Chondrocyte (in vitro differentiated cells): ENCODE results near the gene MAPK8IP3. TPM values are rescaled to one million over a fixed set of nuclear protein-coding genes. Genes with fewer than 3 reads are reported as not detected.
A peak's percentile ranks its signal among the peaks of the same experiment; 100 is the strongest.

ENCODE experiments used
- DNase-seq: peaks from one replicate; pipeline ENCODE4 v3.0.0; 2021; ENCODE audit warnings: mixed read lengths, low spot score
- H3K27ac Mint-ChIP-seq: one replicate; pipeline ENCODE4 v1.8.0; 2021; ENCODE audit warnings: mild to moderate bottlenecking, moderate library complexity, mixed read lengths; ENCODE audit not compliant: unreplicated experiment
- H3K27me3 Mint-ChIP-seq: 2 replicates; pipeline ENCODE4 v1.8.0; 2021; ENCODE audit warnings: low read depth, mixed read lengths
- H3K36me3 Mint-ChIP-seq: 2 replicates; pipeline ENCODE4 v1.8.0; 2021; ENCODE audit warnings: low read depth, mixed read lengths
- H3K4me1 Mint-ChIP-seq: 2 replicates; pipeline ENCODE4 v1.8.0; 2021; ENCODE audit warnings: low read depth, mild to moderate bottlenecking, mixed read lengths
- H3K4me3 Mint-ChIP-seq: one replicate; pipeline ENCODE4 v1.8.0; 2021; ENCODE audit warnings: mild to moderate bottlenecking, moderate library complexity, mixed read lengths; ENCODE audit not compliant: unreplicated experiment
- H3K9me3 Mint-ChIP-seq: 2 replicates; pipeline ENCODE4 v1.8.0; 2021; ENCODE audit warnings: low read depth, mixed read lengths
- CTCF ChIP-seq: fragments of 200-600 bp; sonication (generic); IDR thresholded peaks from 2 replicates; pipeline ENCODE4 v1.5.0; 2021; ENCODE audit warnings: antibody characterized with exemption, mild to moderate bottlenecking, moderate library complexity
- total RNA-seq: library from RNA; stranded (reverse); gene quantifications from 3 replicates; pipeline ENCODE4 v1.2.1, GENCODE V29; 2021

MAPK8IP3 gene
- total RNA-seq, 1 donor from 2014 or later: 53.8 TPM

GRCh38 chr16:1786242-1787055 is 80.5 kb downstream of the MAPK8IP3 start:
- H3K4me3 Mint-ChIP-seq: no peak overlapping the region
- DNase-seq: peak; percentile 93
- H3K9me3 Mint-ChIP-seq: no peaks in the 10 kb centered on the region
- TF ChIP-seq CTCF: no peak
- no peak overlapping the region for H3K27ac Mint-ChIP-seq
- H3K27me3 Mint-ChIP-seq: no peaks in the 10 kb centered on the region
- H3K4me1 Mint-ChIP-seq: peaks cover 15% of the 10 kb centered on the region
- H3K36me3 Mint-ChIP-seq: peaks cover 2% of the 10 kb centered on the region

- no peak for DNase-seq
- no peak for TF ChIP-seq CTCF
- Mint-ChIP-seq H3K27ac (no peak overlapping the region), H3K4me1 (peaks cover 10% of the 10 kb centered on the region), H3K36me3 (peaks cover 2% of the 10 kb centered on the region), H3K9me3 (no peaks in the 10 kb centered on the region), H3K4me3 (no peak overlapping the region), H3K27me3 (no peaks in the 10 kb centered on the region)
Observed at GRCh38 chr16:1787056-1787321, 81.0 kb downstream of the MAPK8IP3 start.

- Mint-ChIP-seq H3K27ac (no peak overlapping the region), H3K4me1 (peaks cover 10% of the 10 kb centered on the region), H3K36me3 (peaks cover 2% of the 10 kb centered on the region), H3K4me3 (no peak overlapping the region), H3K27me3 (no peaks in the 10 kb centered on the region), H3K9me3 (no peaks in the 10 kb centered on the region)
- peak; percentile 91 for DNase-seq
- no peak for TF ChIP-seq CTCF
Observed at GRCh38 chr16:1787322-1788094, 81.5 kb downstream of the MAPK8IP3 start.

GRCh38 chr16:1788095-1788707 is 82.2 kb downstream of the MAPK8IP3 start:
- no peaks in the 10 kb centered on the region for H3K9me3 Mint-ChIP-seq
- H3K27me3 Mint-ChIP-seq: no peaks in the 10 kb centered on the region
- H3K27ac Mint-ChIP-seq: no peak overlapping the region
- H3K36me3 Mint-ChIP-seq: peaks cover 2% of the 10 kb centered on the region
- peaks cover 10% of the 10 kb centered on the region for H3K4me1 Mint-ChIP-seq
- no peak overlapping the region for H3K4me3 Mint-ChIP-seq
- no peak for TF ChIP-seq CTCF
- DNase-seq: peak; percentile 89

GRCh38 chr16:1788708-1789100 is 82.7 kb downstream of the MAPK8IP3 start:
- TF ChIP-seq CTCF: no peak
- Mint-ChIP-seq H3K27me3 (no peaks in the 10 kb centered on the region), H3K4me1 (peaks cover 5% of the 10 kb centered on the region), H3K27ac (no peak overlapping the region), H3K9me3 (no peaks in the 10 kb centered on the region), H3K36me3 (peaks cover 2% of the 10 kb centered on the region), H3K4me3 (no peak overlapping the region)
- DNase-seq: peak; percentile 90
